HG03378 (cell line): ENCODE data around the gene BST1.

Source experiments
- ATAC-seq: cut with Tn5 transposase; IDR thresholded peaks from one replicate; pipeline ENCODE4 v1.9.1; 2021; ENCODE audit warnings: mild to moderate bottlenecking, moderate library complexity; ENCODE audit not compliant: unreplicated experiment

BST1 gene

GRCh38 chr4:15675356-15675755, 27.5 kb upstream of the BST1 start:
- no peak for ATAC-seq

GRCh38 chr4:15676039-15676438, 26.8 kb upstream of the BST1 start:
- ATAC-seq: no peak

- no peak for ATAC-seq
Observed at GRCh38 chr4:15676899-15677298, 26.0 kb upstream of the BST1 start.

- no peak for ATAC-seq
Observed at GRCh38 chr4:15677507-15677988, 25.3 kb upstream of the BST1 start.

- no peak for ATAC-seq
Observed at GRCh38 chr4:15681067-15681371, 21.8 kb upstream of the BST1 start.

GRCh38 chr4:15681372-15682241, 21.3 kb upstream of the BST1 start, which contains the start of gene FAM200B:
Gene FAM200B, plus strand, starts transcription at chr4:15681827. Its CDS starts 5,151 bp downstream, at chr4:15686978.
- ATAC-seq: peak; percentile 86

- no peak for ATAC-seq
Observed at GRCh38 chr4:15682242-15683142, 20.4 kb upstream of the BST1 start.

- no peak for ATAC-seq
Observed at GRCh38 chr4:15683143-15683495, 19.7 kb upstream of the BST1 start.

- ATAC-seq: no peak
Observed at GRCh38 chr4:15684498-15684897, 18.4 kb upstream of the BST1 start.

- no peak for ATAC-seq
Observed at GRCh38 chr4:15688051-15688450, 14.8 kb upstream of the BST1 start.

- no peak for ATAC-seq
Observed at GRCh38 chr4:15689540-15689939, 13.3 kb upstream of the BST1 start.

- no peak for ATAC-seq
Observed at GRCh38 chr4:15690020-15690809, 12.7 kb upstream of the BST1 start.

GRCh38 chr4:15691346-15692135, 11.3 kb upstream of the BST1 start:
- ATAC-seq: no peak

GRCh38 chr4:15692602-15693001, 10.3 kb upstream of the BST1 start:
- no peak for ATAC-seq

GRCh38 chr4:15694431-15694830, 8.4 kb upstream of the BST1 start:
- no peak for ATAC-seq

- ATAC-seq: no peak
Observed at GRCh38 chr4:15695240-15695699, 7.6 kb upstream of the BST1 start.

GRCh38 chr4:15695729-15696128, 7.1 kb upstream of the BST1 start:
- no peak for ATAC-seq

GRCh38 chr4:15696866-15697265, 6.0 kb upstream of the BST1 start:
- no peak for ATAC-seq

GRCh38 chr4:15703439-15703838, 574 bp downstream of the BST1 start:
- ATAC-seq: no peak

GRCh38 chr4:15704129-15704528, 1.3 kb downstream of the BST1 start:
- no peak for ATAC-seq
